Endometrial microvascular endothelial cells (primary cell): ENCODE measurements around the gene MAPK10. TPM values are rescaled to one million over a fixed set of nuclear protein-coding genes. Genes with fewer than 3 reads are reported as not detected.

ENCODE experiments used
- in situ Hi-C: cut with HindIII; loops from 2 replicates; pipeline ENCODE4 v1.10.0; 2017; ENCODE audit warnings: low sequenced_read_pairs, low pct_unique_long_range_greater_than_20kb; ENCODE audit errors: inconsistent ontology term
- total RNA-seq: library from RNA; depleted of rRNA; stranded (reverse); fragments of >200 nt; gene quantifications from one replicate; pipeline ENCODE4 v1.2.3, GENCODE V29; 2015; ENCODE audit errors: inconsistent ontology term

Gene MAPK10
- total RNA-seq, 1 donor from 2014 or later = not detected

DNA sequence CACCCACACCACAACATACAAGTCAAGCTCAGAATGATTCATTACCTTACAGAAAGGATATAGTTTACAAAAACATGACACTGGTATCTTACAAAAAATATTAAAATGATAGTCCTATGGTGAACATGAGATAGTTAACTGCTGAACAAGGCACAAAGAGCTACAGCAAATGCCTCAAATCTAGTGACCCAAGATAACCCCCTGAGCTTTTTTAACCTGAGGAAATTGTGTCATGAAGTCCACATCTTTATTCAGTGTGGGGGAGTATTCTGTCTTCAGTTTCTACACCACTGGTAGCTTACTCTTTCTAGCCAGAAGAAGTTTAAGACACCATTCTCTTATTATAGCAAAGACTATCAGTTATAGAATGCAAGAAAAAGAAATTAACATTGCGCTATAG is 218.7 kb downstream of the MAPK10 start:
- in situ Hi-C loops = no loop called here

DNA sequence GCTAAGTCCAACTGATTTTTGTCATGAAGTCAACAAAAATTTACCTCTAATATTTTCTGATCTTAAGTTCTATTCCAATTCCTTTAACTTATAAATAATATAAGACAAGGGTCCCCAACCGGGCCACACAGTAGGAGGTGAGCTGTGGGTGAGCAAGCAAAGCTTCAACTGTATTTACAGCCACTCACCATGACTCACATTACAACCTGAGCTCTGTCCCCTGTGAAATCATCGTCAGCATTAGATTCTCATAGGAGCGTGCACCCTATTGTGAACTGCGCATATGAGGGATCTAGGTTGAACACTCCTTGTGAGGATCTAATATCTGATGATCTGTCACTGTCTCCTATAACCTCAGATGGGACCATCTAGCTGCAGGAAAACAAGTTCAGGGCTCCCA is 227.4 kb downstream of the MAPK10 start:
- in situ Hi-C loops = no loop called here

DNA sequence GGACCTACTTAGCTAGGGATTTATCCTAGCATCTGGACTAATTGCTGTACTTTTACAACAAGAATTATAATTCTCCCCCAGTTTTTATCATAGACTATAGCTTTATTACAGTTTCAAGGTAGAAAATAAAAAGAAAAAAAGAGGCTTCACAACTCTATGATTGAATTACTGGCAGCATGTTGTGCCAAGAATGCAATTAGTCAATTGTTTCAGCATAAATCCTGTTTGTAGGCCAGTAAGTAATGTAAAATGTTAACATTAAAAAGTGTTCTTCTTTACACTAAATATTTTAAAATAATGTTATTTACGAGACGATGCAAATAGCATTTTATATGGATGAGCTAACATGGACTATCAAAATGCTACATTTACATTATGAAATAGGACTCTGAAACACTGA is 228.4 kb downstream of the MAPK10 start:
- in situ Hi-C loops = no loop called here

DNA sequence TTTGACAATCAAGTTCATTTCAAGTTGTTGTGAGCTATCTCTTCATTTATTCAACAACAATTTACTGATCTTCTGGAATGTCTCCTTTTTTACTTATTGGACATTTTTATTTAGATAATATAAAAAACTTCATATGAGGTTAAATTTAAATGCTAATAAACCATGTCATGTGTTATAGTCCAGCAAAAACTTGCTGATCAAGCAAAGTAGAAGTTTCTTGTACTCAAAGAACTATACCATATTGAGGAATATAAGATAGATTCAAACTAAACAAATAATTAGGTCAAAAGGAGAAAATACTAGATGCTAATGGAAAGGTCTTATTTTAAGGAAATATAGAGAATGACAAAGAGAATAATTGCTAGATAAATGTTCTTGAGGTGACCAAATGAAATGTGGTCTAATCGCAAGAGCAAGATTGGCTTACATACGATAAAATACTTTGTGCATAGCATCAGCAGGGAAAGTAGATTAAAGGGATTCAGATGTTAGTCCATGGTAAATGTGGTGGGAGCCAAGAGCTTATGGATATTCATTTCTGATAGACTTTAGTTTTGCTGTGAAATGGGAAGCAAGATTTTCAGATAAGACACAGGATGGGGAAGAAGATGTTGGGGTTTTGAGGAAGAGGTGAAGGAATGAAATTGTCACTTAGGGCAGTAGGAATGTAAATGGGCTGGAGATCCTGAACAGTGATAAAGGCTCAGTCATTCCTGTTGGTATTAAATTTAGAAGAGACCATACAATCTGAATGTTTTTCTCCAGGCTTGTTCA is 229.5 kb downstream of the MAPK10 start:
- in situ Hi-C loops = no loop called here

DNA sequence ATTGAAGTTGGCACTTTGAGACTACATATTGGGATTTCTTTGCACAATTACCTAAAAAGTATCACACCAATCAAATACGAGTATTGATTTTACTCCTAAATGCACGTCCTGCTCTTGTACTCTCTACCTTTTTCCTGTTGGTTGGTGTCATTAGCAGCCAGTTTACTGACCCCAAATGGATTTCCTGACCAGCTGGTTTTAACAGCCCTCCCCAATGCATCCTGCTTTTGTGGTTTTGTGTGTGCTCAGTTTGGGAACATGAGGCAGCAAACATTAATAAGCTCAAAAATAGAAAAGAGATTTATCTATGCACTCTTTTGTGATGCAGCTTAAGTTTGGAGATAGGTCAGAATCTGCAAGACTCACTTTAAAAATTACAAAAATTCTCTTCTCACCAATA is 230.3 kb downstream of the MAPK10 start:
- in situ Hi-C loops = no loop called here

DNA sequence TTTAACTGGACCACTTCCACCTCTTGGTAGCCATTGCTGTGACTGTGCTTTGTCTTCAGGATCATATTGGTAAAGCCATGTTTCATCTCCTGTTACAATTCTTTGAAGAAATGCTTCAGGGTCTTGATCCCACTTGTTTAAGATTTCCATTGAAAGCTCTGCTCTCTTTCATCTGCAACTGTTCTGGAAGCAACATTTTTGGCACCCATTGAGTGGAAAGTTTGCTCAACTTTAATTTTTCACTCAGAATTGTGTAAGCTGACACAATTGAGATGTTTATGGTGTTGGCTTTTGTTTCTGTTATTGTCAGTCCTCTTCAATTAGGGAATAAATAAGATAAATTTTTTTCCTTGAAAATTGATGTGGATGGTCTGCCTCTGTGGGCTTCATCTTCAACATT is 237.4 kb downstream of the MAPK10 start:
- in situ Hi-C loops = no loop called here

DNA sequence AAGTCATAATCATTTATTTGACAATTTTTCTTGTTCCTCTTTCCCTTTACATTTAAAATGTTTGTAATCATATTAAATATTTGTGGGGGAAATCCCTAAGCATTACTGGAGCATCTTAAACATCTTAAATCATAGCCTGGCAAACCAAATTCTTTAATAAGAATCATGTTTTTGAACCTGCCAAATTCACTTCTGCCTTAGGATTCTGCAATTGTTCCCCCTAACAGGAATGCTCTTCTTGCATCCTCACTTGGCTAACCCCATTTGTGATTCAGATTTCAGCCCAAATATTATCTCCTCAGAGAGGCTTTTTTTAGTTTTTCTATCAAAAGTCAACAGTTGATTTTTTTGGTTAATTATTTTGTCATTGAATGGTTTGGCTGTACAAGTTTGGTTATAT is 241.1 kb downstream of the MAPK10 start:
- in situ Hi-C loops = no loop called here

DNA sequence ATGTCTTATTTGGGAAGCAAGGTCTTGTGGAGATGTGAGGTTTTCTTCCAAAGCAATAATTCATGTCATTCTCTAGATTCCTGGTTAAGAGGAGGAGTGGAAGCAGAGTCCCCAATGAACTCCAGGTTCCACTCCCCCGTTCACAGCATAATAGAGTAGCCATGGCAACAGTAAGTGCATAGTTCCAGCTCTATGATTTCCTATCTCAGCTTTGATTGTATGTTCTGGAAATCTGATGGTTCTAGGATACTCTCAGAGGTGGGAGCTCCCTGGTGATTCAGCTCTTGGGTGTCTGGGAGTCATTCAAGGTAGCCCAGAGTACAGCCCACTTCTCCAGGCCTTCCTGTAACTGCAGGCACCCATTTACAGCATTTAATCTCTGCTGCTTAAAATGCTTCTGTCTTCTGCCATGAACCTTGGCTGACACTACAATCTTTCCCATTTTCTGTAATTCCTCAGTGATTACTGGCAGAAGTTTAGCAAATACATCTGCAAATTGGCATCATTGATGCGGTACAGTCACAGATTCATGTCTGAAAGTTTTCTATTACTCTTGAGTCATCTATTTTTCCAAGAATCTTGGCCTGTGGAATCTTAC is 242.0 kb downstream of the MAPK10 start:
- in situ Hi-C loops = no loop called here

DNA sequence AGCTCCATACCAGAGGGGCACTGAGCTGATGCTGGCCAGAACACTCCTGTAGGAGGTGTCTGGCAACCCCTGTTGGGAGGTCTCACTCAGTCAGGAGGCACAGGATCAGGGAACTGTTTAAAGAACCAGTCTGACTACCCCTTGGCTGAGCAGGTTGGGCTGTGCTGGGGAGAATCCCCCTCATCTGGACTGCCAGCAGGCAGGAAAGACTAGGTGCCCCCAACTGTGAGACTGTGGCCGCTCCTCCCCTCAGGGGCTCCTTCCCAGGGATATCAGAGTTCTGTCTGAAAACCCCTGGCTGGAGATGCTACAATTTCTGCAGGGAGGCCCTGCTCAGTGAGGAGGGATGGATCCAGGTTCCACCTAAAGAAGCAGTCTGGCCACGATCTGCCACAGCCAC is 245.3 kb downstream of the MAPK10 start:
- in situ Hi-C loops = no loop called here

DNA sequence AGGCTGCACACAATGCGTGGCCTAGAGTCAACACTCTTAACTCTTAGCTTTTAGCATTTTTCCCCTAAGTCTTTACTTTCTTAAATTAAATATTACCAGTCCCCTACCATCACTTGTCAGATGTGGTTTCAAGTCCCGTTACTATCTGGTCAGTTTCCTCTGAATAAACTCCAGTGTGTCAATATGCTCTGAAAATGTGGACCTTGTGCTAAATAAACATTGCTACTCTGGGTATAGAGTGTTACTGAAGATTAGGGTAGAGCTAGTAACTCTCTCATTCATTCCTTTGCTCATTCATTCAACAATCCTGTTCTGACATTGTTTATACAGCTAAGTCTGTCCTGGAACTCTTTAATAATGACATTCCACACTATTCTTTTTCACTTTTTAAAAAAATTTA is 251.0 kb downstream of the MAPK10 start:
- in situ Hi-C loops = no loop called here

DNA sequence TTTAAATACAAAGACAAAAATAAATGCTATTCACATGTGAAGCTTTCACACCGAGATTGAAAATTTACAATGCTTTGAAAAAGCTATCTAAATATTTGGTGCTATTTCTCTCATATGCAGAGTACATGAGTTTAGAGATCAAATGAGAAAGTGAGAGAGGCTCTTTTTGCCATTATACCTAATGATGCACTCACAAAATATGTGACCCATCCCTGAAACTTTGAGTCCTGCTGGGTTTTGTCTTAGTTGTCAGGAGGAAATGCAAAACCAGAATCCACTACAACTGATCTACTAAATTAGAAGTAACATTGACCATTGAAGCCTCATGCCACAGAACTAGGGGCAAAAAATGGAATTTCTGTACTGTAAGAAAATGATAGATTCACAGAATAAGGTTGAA is 251.7 kb downstream of the MAPK10 start:
- in situ Hi-C loops = no loop called here

DNA sequence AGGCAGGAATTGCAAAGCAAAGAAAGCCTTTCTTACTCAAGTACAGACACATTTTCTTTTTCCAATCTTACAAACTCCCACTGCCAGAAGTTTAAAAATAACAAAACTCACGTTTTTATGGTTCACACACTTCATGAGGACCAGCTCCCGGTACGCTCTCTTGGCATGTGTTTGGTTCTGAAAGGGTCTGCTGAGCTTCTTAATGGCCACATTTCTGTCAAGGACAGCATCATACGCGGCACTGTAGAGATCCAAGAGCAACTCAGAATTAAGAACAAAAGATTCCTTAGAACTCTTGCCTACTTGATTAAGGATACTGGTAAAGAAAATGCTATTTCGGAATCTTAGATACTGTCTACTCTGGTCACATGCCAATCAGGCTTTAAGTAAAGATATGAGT is 252.7 kb downstream of the MAPK10 start:
- in situ Hi-C loops = no loop called here

DNA sequence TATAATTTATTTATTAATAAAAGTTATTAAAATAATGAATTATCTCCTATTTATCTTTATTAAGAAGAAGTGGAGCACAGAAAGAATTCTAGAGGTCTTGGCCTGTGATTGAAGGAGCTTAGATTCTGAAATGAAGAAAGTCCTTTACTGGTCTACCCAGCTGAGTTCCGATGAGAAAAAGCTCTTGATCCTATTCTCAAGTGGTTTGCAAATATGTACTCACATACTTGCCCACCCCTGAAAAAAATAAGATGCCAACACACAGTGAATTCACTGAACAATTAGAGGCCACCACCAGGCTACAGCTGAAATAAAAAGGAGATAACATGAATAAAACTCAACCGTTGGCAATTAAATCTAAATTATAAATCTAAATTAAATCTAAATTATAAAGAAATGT is 253.4 kb downstream of the MAPK10 start:
- in situ Hi-C loops = no loop called here

DNA sequence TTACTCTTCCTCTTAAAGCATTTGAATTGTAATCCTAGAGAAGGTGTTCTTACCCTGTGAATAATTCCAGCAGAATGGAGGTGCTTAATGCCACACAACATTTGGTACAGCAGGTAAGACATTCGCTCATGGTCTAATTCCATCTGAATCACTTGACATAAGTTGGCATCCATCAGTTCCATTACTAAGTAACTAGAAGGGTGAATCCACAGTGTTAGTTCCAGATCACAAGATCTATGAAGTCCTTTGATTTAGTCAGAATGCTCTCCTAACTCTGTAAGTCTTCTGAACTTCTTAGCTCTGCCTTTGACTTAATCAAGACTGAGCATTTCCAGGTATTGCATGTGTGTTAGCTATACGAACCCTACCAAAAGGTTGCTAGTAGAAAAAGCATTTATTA is 258.0 kb downstream of the MAPK10 start:
- in situ Hi-C loops = no loop called here

DNA sequence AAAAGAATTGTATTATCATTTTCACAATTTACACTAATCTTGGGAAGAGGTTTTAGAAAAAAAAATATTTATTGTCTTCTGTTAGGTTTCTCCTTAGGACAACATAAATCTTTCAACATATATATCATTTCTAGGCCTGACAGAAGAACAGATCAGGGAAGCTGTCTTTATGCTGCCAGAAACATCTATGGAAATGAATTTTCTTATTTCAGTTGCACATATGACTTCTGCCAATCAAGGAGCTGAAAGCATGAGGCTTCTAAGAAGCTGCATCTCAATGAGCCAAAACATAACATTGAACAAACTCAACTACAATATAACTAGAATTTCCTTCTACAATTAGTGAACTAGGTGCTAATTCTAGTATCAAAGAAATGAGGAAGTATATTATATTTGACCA is 258.4 kb downstream of the MAPK10 start:
- in situ Hi-C loops = no loop called here

DNA sequence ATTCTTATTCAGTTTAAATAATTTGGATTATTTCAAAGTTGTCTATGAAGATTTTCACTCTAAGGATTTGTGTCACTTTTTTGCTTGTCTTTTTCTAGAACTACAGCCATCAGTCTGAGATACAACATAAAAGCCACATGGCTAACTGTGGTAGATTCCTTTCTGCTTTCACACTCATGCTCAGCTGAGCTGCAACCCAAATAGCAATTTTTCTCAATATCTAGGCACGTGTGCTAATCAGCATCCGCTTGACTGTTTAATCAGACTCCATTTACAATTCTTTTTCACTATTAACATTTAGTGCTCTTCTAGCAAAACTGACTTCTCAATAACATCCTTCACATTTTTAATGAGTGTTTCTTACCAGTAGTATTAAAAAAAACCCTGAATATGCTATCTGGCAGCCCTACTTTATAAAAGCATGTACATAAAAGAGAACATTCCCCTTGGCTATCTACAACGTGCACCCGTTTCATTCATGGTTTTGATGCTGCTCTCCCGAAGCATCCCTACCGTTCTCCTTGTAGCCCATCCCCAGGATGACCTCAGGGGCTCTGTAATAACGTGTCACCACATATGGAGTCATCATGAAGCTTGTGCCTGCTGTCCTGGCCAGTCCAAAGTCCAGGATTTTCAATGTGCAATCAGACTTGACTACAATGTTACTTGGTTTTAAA is 259.2 kb downstream of the MAPK10 start:
- in situ Hi-C loops = no loop called here

DNA sequence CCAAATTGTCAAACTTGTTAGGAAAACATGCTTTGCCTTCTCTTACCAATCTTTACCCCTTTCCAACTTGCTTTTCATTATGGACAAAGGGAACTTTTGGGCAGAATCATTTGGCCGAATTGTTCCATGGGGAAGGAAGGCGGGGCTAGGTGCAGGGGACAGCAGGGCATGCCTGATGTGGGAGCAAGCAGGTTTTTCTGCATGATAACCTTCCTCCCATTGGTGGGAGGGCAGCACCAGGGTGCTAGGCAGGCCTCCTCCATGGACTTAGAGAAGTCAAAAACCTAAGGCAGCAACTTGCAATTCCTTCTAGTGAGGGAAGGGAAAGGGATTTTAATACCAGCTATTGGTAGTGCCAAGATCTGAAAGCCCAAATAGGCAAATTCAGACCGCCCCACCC is 260.5 kb downstream of the MAPK10 start:
- in situ Hi-C loops = no loop called here

DNA sequence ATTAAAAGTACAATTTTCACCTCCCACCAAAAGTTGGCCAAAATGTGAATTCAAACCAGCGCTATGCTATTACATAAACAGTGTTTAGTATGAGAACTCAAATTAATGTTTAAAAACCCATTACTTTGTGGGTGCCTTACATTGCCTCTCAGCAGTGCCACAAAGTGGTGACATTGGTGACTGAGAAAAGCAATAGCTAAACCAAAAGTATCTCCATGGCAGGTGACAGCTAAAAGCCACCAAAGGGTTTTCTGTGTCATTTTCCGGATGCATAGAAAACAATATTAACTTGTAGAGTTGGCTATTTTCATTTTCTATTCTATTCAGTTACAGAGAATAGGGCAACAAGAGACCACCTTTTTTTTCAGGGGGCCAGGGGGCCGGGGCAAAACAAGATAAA is 261.2 kb downstream of the MAPK10 start:
- in situ Hi-C loops = no loop called here

DNA sequence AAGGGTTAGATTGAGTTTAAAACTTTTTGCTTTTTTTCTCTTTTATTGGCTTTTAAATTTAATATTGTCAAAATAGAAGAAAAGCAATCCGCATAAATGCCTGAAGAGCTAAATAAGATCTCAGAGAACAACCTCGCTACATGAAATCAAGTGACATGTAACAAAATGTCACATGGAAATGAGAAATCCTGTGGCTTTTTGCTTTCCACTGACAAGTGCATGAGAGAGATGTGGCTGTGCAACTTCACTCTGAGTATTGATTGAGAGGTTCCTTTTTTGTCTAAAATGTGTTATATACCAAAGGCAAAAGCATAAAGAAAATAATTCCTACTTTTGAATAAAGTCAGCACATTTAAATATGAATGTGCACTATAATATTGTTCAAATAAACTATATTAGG is 263.5 kb downstream of the MAPK10 start:
- in situ Hi-C loops = no loop called here

DNA sequence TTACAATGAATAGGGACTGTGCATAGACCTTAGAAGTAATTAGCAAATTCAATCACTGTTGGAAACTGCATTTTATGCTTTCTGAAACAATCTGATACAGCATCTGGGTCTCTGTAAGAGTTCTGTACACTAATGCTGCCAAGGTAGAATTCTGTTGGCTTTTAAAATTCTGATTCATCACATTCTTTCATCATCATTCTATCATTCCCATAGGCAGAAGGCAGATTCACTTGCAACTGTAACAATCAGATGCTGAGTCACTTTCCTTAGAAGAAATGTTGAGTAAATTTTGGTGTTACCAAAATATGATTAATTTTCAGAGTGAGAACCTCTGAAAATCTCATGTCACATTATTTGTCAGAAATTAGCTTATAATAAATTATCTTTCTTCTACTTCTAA is 267.2 kb downstream of the MAPK10 start:
- in situ Hi-C loops = no loop called here
